ENCODE measurements around the gene KCNQ1. TPM values are rescaled to one million over a fixed set of nuclear protein-coding genes. Genes with fewer than 3 reads are reported as not detected.

KCNQ1 gene
- total RNA-seq, 1 experiment from 2014 or later: 10.7 TPM

GRCh38 chr11:2480874-2481220, 36.0 kb downstream of the KCNQ1 start:
- ATAC-seq (no peak), DNase-seq (ENCODE audit: low read depth, low spot score) (no peak)
- H4K20me1 ChIP-seq (ENCODE audit: insufficient read depth): no peaks in the 10 kb centered on the region
- H3K9me3 ChIP-seq (ENCODE audit: control insufficient read depth in 1 of 2, insufficient read depth in 1 of 2, low read depth in 1 of 2, low read length in 2 of 2): peaks cover 9 to 10% of the 10 kb centered on the region in 2 experiments; a peak in 2 of 4 replicates
- intact Hi-C loops (cut with micrococcal nuclease): no loop called here
- H3K79me2 ChIP-seq (ENCODE audit: insufficient read depth, low read length): no peaks in the 10 kb centered on the region
- H3K27ac ChIP-seq (ENCODE audit: low read depth, low read length): no peak overlapping the region
- POLR2A ChIA-PET: no interaction called here
- no peaks in the 10 kb centered on the region for H3K9me2 ChIP-seq (ENCODE audit: insufficient read depth)
- no peaks in the 10 kb centered on the region for H3K4me1 ChIP-seq (ENCODE audit: control insufficient read depth in 1 of 2, insufficient read depth in 2 of 2, low read length in 2 of 2)
- TF ChIP-seq ELF1 (IDR thresholded peaks at IDR 0.05; ENCODE audit: borderline replicate concordance, low read depth): no peak
- no peak for TF ChIP-seq POLR2A (IDR thresholded peaks at IDR 0.05; ENCODE audit: borderline replicate concordance, extremely low read depth, insufficient read depth, insufficient read length)
- TF ChIP-seq, protein P1, sequence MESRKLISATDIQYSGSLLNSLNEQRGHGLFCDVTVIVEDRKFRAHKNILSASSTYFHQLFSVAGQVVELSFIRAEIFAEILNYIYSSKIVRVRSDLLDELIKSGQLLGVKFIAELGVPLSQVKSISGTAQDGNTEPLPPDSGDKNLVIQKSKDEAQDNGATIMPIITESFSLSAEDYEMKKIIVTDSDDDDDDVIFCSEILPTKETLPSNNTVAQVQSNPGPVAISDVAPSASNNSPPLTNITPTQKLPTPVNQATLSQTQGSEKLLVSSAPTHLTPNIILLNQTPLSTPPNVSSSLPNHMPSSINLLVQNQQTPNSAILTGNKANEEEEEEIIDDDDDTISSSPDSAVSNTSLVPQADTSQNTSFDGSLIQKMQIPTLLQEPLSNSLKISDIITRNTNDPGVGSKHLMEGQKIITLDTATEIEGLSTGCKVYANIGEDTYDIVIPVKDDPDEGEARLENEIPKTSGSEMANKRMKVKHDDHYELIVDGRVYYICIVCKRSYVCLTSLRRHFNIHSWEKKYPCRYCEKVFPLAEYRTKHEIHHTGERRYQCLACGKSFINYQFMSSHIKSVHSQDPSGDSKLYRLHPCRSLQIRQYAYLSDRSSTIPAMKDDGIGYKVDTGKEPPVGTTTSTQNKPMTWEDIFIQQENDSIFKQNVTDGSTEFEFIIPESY (IDR thresholded peaks at IDR 0.05; ENCODE audit: extremely low read depth, insufficient replicate concordance, low read length): no peak
- no peak for TF ChIP-seq SIN3A (IDR thresholded peaks at IDR 0.05; ENCODE audit: low read depth)
- TF ChIP-seq ZFX (IDR thresholded peaks at IDR 0.05): no peak
- no peak for TF ChIP-seq CEBPB (IDR thresholded peaks at IDR 0.05; ENCODE audit: low read depth)
- TF ChIP-seq SRF (IDR thresholded peaks at IDR 0.05; ENCODE audit: low read depth): no peak
- no peak for TF ChIP-seq SP1 (IDR thresholded peaks at IDR 0.05; ENCODE audit: low read depth)
- TF ChIP-seq, protein P2, sequence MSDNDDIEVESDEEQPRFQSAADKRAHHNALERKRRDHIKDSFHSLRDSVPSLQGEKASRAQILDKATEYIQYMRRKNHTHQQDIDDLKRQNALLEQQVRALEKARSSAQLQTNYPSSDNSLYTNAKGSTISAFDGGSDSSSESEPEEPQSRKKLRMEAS (IDR thresholded peaks at IDR 0.05): no peak
- TF ChIP-seq POLR2AphosphoS5 (IDR thresholded peaks at IDR 0.05; ENCODE audit: low read depth, low read length): no peak
- no peak overlapping the region for H3K9ac ChIP-seq (ENCODE audit: low read length)
- CTCF ChIA-PET: no interaction called here
- no TSS peak for BruUV-seq (replicated peaks)
- no peak overlapping the region for H3K4me2 ChIP-seq (ENCODE audit: low read length)
- H3K27me3 ChIP-seq (ENCODE audit: insufficient read depth, low read length): no peaks in the 10 kb centered on the region
- RAD21 ChIA-PET (ENCODE audit: low non-redundant PET in 1 of 2, low total read pairs in 2 of 2, uncharacterized antibody in 2 of 2, unreplicated experiment in 2 of 2): no interaction called here
- no peaks in the 10 kb centered on the region for H3K36me3 ChIP-seq (ENCODE audit: control insufficient read depth in 1 of 2, insufficient read depth in 2 of 2, low read length in 2 of 2)
- no peak overlapping the region for H3K4me3 ChIP-seq (replicated peaks in 1 of 2; ENCODE audit: low read depth in 1 of 2, low read length in 2 of 2)
- no peak overlapping the region for H2AFZ ChIP-seq (ENCODE audit: low read depth, low read length, poor library complexity, severe bottlenecking)

GRCh38 chr11:2481253-2481652, 36.4 kb downstream of the KCNQ1 start:
- ChIA-PET CTCF (no interaction called here), POLR2A (no interaction called here), RAD21 (ENCODE audit: low non-redundant PET in 1 of 2, low total read pairs in 2 of 2, uncharacterized antibody in 2 of 2, unreplicated experiment in 2 of 2) (no interaction called here)
- no peaks in the 10 kb centered on the region for H3K4me1 ChIP-seq (ENCODE audit: control insufficient read depth in 1 of 2, insufficient read depth in 2 of 2, low read length in 2 of 2)
- H3K36me3 ChIP-seq (ENCODE audit: control insufficient read depth in 1 of 2, insufficient read depth in 2 of 2, low read length in 2 of 2): no peaks in the 10 kb centered on the region
- H3K9me3 ChIP-seq (ENCODE audit: control insufficient read depth in 1 of 2, insufficient read depth in 1 of 2, low read depth in 1 of 2, low read length in 2 of 2): peaks cover 9 to 10% of the 10 kb centered on the region in 2 experiments; a peak in 2 of 4 replicates
- no peaks in the 10 kb centered on the region for H4K20me1 ChIP-seq (ENCODE audit: insufficient read depth)
- no peak overlapping the region for H3K9ac ChIP-seq (ENCODE audit: low read length)
- H3K27ac ChIP-seq (ENCODE audit: low read depth, low read length): no peak overlapping the region
- H3K27me3 ChIP-seq (ENCODE audit: insufficient read depth, low read length): no peaks in the 10 kb centered on the region
- no TSS peak for BruUV-seq (replicated peaks)
- H3K4me2 ChIP-seq (ENCODE audit: low read length): no peak overlapping the region
- intact Hi-C loops (cut with micrococcal nuclease): no loop called here
- H2AFZ ChIP-seq (ENCODE audit: low read depth, low read length, poor library complexity, severe bottlenecking): no peak overlapping the region
- no peak overlapping the region for H3K4me3 ChIP-seq (replicated peaks in 1 of 2; ENCODE audit: low read depth in 1 of 2, low read length in 2 of 2)
- H3K79me2 ChIP-seq (ENCODE audit: insufficient read depth, low read length): no peaks in the 10 kb centered on the region
- no peaks in the 10 kb centered on the region for H3K9me2 ChIP-seq (ENCODE audit: insufficient read depth)
- ATAC-seq (no peak), DNase-seq (ENCODE audit: low read depth, low spot score) (no peak)
- TF ChIP-seq RAD21 (IDR thresholded peaks at IDR 0.05; ENCODE audit: low read depth): no peak
- TF ChIP-seq POLR2A (IDR thresholded peaks at IDR 0.05; ENCODE audit: borderline replicate concordance, extremely low read depth, insufficient read depth, insufficient read length): no peak
- no peak for TF ChIP-seq CTCF (IDR thresholded peaks at IDR 0.05 in 2 of 3, conservative IDR thresholded peaks at IDR 0.05 in 1 of 3; ENCODE audit: borderline replicate concordance in 1 of 3, insufficient read depth in 1 of 3, low read depth in 2 of 3, low read length in 2 of 3)
- no peak for TF ChIP-seq EZH2 (IDR thresholded peaks at IDR 0.05)
- TF ChIP-seq, protein P2 (IDR thresholded peaks at IDR 0.05): no peak
- TF ChIP-seq, protein P3, sequence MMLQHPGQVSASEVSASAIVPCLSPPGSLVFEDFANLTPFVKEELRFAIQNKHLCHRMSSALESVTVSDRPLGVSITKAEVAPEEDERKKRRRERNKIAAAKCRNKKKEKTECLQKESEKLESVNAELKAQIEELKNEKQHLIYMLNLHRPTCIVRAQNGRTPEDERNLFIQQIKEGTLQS (IDR thresholded peaks at IDR 0.05): no peak
- TF ChIP-seq CEBPB (IDR thresholded peaks at IDR 0.05; ENCODE audit: low read depth): no peak
- TF ChIP-seq EGR1 (IDR thresholded peaks at IDR 0.05; ENCODE audit: low read depth): no peak
- TF ChIP-seq, protein P1 (IDR thresholded peaks at IDR 0.05; ENCODE audit: extremely low read depth, insufficient replicate concordance, low read length): no peak
